GM12865 (cell line): ENCODE data around the gene PINLYP.
"Not testable (repeated sequence)": the region's sequence is repeated elsewhere in the genome, so short reads cannot be mapped to it uniquely, and the experiment has no call there.

Experiments
- DNase-seq: peaks from one replicate; pipeline ENCODE4 v3.0.0; 2010; ENCODE audit warnings: low read depth
- H3K4me3 ChIP-seq: 2 replicates; pipeline ENCODE4 v1.5.1; 2011; ENCODE audit warnings: mild to moderate bottlenecking, low read depth, low read length, control low read depth
- CTCF ChIP-seq: IDR thresholded peaks from 2 replicates; pipeline ENCODE4 v1.5.1; 2011; ENCODE audit warnings: low read length, control low read depth, low read depth, inconsistent platforms; ENCODE audit not compliant: insufficient read depth; ENCODE audit errors: missing control alignments

PINLYP gene

GRCh38 chr19:43595999-43596841 lies 20.6 kb downstream of the PINLYP start, which contains the start of the genes IRGQ and ZNF576:
Gene IRGQ (minus strand): TSS chr19:43596134. CDS start chr19:43595338, 796 bp downstream.
Gene ZNF576 (plus strand): TSS chr19:43596595. CDS start chr19:43597109, 514 bp downstream.
- TF ChIP-seq CTCF: no peak

DNA sequence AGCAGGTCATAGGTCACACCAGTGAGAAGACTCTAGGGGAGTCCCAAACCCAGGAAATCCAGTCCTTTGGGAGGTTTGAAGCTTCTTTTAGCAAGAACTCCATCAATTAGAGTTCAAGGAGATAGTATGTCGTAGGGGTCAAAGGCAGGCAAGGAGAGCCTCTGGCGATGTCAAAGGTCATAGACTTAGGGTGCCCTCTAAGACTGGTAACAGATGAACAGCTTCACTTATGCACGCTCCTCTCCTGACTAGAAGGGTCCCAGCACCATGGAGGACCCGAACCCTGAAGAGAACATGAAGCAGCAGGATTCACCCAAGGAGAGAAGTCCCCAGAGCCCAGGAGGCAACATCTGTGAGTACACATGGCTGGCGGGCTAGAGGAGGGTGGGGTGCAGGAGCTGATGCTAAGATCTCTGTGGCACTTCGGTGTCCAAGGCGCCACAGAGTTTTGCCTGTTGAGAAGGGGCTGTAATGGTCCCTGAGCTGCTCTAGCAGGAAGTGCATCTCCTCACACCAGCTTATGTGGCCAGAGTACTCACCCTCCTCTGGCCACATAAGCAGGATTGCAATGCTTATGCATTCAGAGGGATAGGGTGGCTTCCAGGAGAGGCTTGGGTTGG lies 21.4 kb downstream of the PINLYP start:
- peak; percentile 22 for DNase-seq
- H3K4me3 ChIP-seq: peak overlapping the region; percentile 93
- no peak for TF ChIP-seq CTCF

More at GRCh38 chr19:43595999-43596841, 20.6 kb downstream of the PINLYP start, which contains the start of the genes IRGQ and ZNF576:
- H3K4me3 ChIP-seq: peak within 1 kb of the TSS; percentile 93
- peak; percentile 100 for DNase-seq

DNA sequence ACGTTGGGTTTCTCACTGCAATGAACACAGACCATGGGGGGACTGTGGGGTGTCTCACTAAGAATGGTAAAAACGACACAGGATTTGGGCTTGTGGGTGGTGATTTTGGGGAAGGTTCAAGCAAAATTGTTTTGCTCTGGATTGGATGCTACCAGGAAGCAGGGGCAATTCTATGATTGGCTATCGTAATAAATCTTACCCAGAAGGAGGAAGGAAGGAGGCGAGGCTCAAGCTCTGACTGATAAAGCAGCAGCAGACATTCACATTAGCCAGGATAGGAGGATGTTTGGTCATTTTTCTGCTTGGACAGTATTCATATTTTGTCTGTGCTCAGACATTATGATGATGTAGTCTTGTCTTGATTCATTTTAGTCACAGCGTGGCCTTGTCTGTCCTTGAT lies 22.3 kb downstream of the PINLYP start:
- no peak for DNase-seq
- TF ChIP-seq CTCF: no peak
- peak overlapping the region; percentile 93 for H3K4me3 ChIP-seq

DNA sequence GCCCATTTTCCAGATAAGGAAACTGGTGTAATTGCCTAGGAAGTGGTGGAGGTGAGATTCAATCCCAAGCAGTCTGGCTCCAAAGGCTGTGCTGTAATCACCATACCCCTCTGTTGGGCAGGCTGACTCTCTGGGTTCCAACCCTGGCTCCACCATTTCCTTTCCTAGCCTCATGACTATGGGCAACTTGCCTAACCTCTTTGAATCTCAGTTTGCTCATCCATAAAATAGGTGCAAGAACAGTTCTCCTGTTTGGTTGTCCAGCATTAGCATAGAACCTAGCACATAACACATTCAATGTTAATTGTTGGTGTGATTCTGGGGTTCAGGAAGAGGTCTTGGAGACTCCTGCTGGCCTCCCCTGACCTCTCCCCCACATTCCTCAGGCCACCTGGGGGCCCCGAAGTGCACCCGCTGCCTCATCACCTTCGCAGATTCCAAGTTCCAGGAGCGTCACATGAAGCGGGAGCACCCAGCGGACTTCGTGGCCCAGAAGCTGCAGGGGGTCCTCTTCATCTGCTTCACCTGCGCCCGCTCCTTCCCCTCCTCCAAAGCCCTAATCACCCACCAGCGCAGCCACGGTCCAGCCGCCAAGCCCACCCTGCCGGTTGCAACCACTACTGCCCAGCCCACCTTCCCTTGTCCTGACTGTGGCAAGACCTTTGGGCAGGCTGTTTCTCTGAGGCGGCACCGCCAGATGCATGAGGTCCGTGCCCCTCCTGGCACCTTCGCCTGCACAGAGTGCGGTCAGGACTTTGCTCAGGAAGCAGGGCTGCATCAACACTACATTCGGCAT lies 23.0 kb downstream of the PINLYP start:
- DNase-seq: no peak
- TF ChIP-seq CTCF: no peak
- H3K4me3 ChIP-seq: no peak overlapping the region

- no peak for TF ChIP-seq CTCF
- no peak for DNase-seq
- H3K4me3 ChIP-seq: no peak overlapping the region
Observed at GRCh38 chr19:43599635-43600295, 24.2 kb downstream of the PINLYP start.

DNA sequence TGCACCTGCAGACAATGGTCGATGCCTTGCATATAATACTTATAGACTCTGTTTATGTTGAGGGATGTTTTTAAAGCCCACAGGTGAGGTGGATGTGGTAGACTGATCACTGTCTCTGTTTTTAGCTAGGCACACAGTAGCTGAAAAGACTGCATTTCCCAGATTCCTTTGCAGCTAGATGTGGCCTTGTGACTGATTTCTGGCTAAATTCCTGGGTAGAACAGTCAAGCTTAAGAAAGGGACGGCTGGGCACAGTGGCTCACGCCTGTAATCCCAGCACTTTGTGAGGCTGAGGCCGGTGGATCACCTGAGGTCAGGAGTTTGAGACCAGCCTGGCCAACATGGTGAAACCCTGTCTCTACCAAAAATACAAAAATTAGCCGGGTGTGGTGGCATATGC lies 24.7 kb downstream of the PINLYP start:
- DNase-seq, H3K4me3 ChIP-seq: not testable (repeated sequence)
